Neural progenitor cell (in vitro differentiated cells): ENCODE results near the gene CCNC. TPM values are rescaled to one million over a fixed set of nuclear protein-coding genes. Genes with fewer than 3 reads are reported as not detected.

Source experiments
- DNase-seq: peaks from one replicate; pipeline ENCODE4 v3.0.0-alpha.2; 2016; ENCODE audit warnings: low spot score
- H2AFZ ChIP-seq: fragments of 200-600 bp; sonication (generic); replicated peaks from 2 replicates; pipeline ENCODE4 v1.6.1; 2016; ENCODE audit warnings: antibody characterized with exemption
- H3F3A ChIP-seq: fragments of 200-600 bp; sonication (generic); 2 replicates; pipeline ENCODE4 v1.6.1; 2016; ENCODE audit warnings: antibody characterized with exemption, low read depth
- H3K27ac ChIP-seq: fragments of 200-600 bp; sonication (generic); 2 replicates; pipeline ENCODE4 v1.5.1; 2016; ENCODE audit warnings: mild to moderate bottlenecking
- H3K27me3 ChIP-seq: fragments of 200-600 bp; sonication (generic); 2 replicates; pipeline ENCODE4 v1.6.1; 2016; ENCODE audit warnings: mild to moderate bottlenecking, moderate library complexity
- H3K36me3 ChIP-seq: fragments of 200-600 bp; sonication (generic); 2 replicates; pipeline ENCODE4 v1.5.1; 2016
- H3K4me1 ChIP-seq: fragments of 200-600 bp; sonication (generic); 2 replicates; pipeline ENCODE4 v1.6.1; 2016; ENCODE audit warnings: mixed run types
- H3K4me2 ChIP-seq: fragments of 200-600 bp; sonication (generic); 2 replicates; pipeline ENCODE4 v1.6.1; 2016
- H3K4me3 ChIP-seq: fragments of 200-600 bp; sonication (generic); 2 replicates; pipeline ENCODE4 v1.5.1; 2016
- H3K79me2 ChIP-seq: fragments of 200-600 bp; sonication (generic); 2 replicates; pipeline ENCODE4 v1.6.1; 2016; ENCODE audit warnings: low read depth
- H3K9ac ChIP-seq: fragments of 200-600 bp; sonication (generic); 2 replicates; pipeline ENCODE4 v1.6.1; 2016
- H3K9me3 ChIP-seq: fragments of 200-600 bp; sonication (generic); 2 replicates; pipeline ENCODE4 v1.5.1; 2016; ENCODE audit warnings: low read depth
- H4K20me1 ChIP-seq: fragments of 200-600 bp; sonication (generic); 2 replicates; pipeline ENCODE4 v1.6.1; 2016; ENCODE audit warnings: low read depth
- H3K27ac Mint-ChIP-seq: 3 replicates; pipeline ENCODE4 v1.8.0; 2021; ENCODE audit warnings: mixed read lengths
- H3K27me3 Mint-ChIP-seq: 2 replicates; pipeline ENCODE4 v1.8.0; 2022; ENCODE audit warnings: low read depth, mild to moderate bottlenecking, inconsistent platforms, moderate library complexity, mixed read lengths; ENCODE audit not compliant: insufficient read depth
- H3K36me3 Mint-ChIP-seq: 3 replicates; pipeline ENCODE4 v1.8.0; 2021; ENCODE audit warnings: mixed read lengths
- H3K4me1 Mint-ChIP-seq: 3 replicates; pipeline ENCODE4 v1.8.0; 2021; ENCODE audit warnings: mixed read lengths
- H3K4me3 Mint-ChIP-seq: 3 replicates; pipeline ENCODE4 v1.8.0; 2021; ENCODE audit warnings: mild to moderate bottlenecking, moderate library complexity, mixed read lengths
- H3K9me3 Mint-ChIP-seq: 3 replicates; pipeline ENCODE4 v1.8.0; 2020; ENCODE audit warnings: mixed read lengths
- EZH2 ChIP-seq: fragments of 200-600 bp; sonication (generic); IDR thresholded peaks from 2 replicates; pipeline ENCODE4 v1.6.1; 2017; ENCODE audit warnings: antibody characterized with exemption, mild to moderate bottlenecking, moderate library complexity
- EZH2phosphoT487 ChIP-seq: fragments of 200-600 bp; sonication (generic); IDR thresholded peaks from 2 replicates; pipeline ENCODE4 v1.6.1; 2017; ENCODE audit warnings: antibody characterized with exemption
- total RNA-seq: library from RNA; depleted of rRNA; stranded (reverse); fragments of >200 nt; gene quantifications from 2 replicates; pipeline ENCODE4 v1.2.3, GENCODE V29; 2015; ENCODE audit warnings: low replicate concordance
- TF ChIP-seq, protein P1 (sequence below): fragments of 200-600 bp; sonication (generic); IDR thresholded peaks from 2 replicates; pipeline ENCODE4 v1.5.1; 2017; ENCODE audit warnings: antibody characterized with exemption, mild to moderate bottlenecking

CCNC gene
- total RNA-seq, 1 donor from 2014 or later: 157 TPM

DNA sequence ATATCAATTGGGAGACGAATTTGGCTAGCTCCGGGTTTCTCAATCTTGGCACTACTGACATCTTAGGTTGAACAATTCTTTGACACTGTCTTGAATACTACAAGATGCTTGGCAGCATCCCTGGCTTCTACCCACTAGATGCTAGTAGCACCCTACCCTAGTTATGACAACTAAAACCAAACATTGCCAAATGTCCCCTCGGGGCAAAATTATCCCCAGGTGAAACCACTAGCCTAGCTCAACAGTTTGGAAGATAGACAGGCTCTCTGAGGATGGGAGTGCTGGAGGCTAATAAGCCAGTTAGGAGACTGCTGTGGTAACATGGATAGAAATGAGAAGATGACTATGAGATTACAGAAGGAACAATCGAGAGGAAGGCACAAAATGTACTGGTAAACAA lies 20.9 kb downstream of the CCNC start:
- Mint-ChIP-seq H3K9me3 (no peaks in the 10 kb centered on the region), H3K27me3 (no peaks in the 10 kb centered on the region), H3K4me1 (no peaks in the 10 kb centered on the region), H3K27ac (no peak overlapping the region), H3K36me3 (peaks cover 21% of the 10 kb centered on the region), H3K4me3 (no peak overlapping the region)
- Histone ChIP-seq H3K27me3 (no peaks in the 10 kb centered on the region), H4K20me1 (peaks cover 5% of the 10 kb centered on the region), H2AFZ (no peak overlapping the region), H3F3A (peaks cover 34% of the 10 kb centered on the region), H3K4me2 (no peak overlapping the region), H3K9me3 (no peaks in the 10 kb centered on the region), H3K9ac (no peak overlapping the region), H3K4me1 (no peaks in the 10 kb centered on the region), H3K79me2 (no peaks in the 10 kb centered on the region), H3K36me3 (peaks cover 32% of the 10 kb centered on the region), H3K4me3 (no peak overlapping the region), H3K27ac (no peak overlapping the region)
- no peak for DNase-seq
- TF ChIP-seq EZH2: no peak
- no peak for TF ChIP-seq EZH2phosphoT487
- TF ChIP-seq, protein P1, sequence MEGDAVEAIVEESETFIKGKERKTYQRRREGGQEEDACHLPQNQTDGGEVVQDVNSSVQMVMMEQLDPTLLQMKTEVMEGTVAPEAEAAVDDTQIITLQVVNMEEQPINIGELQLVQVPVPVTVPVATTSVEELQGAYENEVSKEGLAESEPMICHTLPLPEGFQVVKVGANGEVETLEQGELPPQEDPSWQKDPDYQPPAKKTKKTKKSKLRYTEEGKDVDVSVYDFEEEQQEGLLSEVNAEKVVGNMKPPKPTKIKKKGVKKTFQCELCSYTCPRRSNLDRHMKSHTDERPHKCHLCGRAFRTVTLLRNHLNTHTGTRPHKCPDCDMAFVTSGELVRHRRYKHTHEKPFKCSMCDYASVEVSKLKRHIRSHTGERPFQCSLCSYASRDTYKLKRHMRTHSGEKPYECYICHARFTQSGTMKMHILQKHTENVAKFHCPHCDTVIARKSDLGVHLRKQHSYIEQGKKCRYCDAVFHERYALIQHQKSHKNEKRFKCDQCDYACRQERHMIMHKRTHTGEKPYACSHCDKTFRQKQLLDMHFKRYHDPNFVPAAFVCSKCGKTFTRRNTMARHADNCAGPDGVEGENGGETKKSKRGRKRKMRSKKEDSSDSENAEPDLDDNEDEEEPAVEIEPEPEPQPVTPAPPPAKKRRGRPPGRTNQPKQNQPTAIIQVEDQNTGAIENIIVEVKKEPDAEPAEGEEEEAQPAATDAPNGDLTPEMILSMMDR: no peak

DNA sequence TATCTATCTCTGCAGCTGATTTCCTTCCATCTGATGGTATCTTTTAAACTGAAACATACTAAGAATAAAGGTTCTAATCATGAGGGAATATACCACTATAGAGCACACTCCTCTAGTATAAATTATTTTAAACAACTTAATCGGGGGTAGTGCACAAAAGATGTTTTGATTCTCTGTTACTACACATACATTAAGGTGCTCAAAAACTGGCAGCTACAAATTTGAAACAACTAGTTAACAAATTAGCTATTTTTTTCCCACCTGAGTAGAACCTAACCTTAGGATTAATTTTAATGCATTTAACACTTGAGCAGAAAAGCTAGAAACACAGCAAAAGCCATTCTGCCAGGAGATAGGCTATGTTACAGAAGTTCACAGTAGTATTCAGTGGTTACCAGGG lies 23.0 kb downstream of the CCNC start:
- no peaks in the 10 kb centered on the region for H3K79me2 ChIP-seq
- DNase-seq: no peak
- no peak overlapping the region for H3K27ac Mint-ChIP-seq
- H3K36me3 ChIP-seq: peaks cover 32% of the 10 kb centered on the region
- H3K36me3 Mint-ChIP-seq: peaks cover 26% of the 10 kb centered on the region
- no peaks in the 10 kb centered on the region for H3K4me1 Mint-ChIP-seq
- no peak for TF ChIP-seq EZH2
- no peak for TF ChIP-seq EZH2phosphoT487
- TF ChIP-seq, protein P1: no peak
- H3K4me3 ChIP-seq: no peak overlapping the region
- H4K20me1 ChIP-seq: peaks cover 5% of the 10 kb centered on the region
- H3K4me1 ChIP-seq: no peaks in the 10 kb centered on the region
- H2AFZ ChIP-seq: no peak overlapping the region
- no peak overlapping the region for H3K9ac ChIP-seq
- no peaks in the 10 kb centered on the region for H3K27me3 Mint-ChIP-seq
- no peak overlapping the region for H3K4me2 ChIP-seq
- H3K9me3 ChIP-seq: no peaks in the 10 kb centered on the region
- no peaks in the 10 kb centered on the region for H3K27me3 ChIP-seq
- peaks cover 36% of the 10 kb centered on the region for H3F3A ChIP-seq
- no peaks in the 10 kb centered on the region for H3K9me3 Mint-ChIP-seq
- H3K4me3 Mint-ChIP-seq: no peak overlapping the region
- H3K27ac ChIP-seq: no peak overlapping the region

DNA sequence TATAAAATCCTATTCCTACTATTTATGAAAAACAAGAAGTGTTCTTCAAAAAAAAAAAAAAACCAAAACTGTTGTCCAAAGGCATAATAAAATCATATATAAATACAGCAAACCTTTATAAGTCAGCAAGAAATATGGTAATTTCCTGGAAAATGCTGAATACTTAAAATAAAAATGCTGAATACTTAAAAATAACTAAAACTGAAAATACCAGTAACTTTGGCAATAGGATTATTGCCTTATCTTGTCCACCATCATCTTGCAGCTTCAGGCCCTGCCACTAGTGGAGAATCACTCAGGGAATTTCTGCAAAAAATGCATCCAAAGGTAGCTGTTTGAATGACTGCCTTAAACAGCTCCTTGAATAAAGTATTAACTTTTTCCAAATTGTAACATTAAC lies 24.5 kb downstream of the CCNC start:
- Histone ChIP-seq H4K20me1 (peaks cover 5% of the 10 kb centered on the region), H3K27me3 (no peaks in the 10 kb centered on the region), H2AFZ (no peak overlapping the region), H3K36me3 (peaks cover 27% of the 10 kb centered on the region), H3K4me1 (no peaks in the 10 kb centered on the region), H3K9ac (no peak overlapping the region), H3K4me2 (no peak overlapping the region), H3K27ac (no peak overlapping the region), H3K9me3 (no peaks in the 10 kb centered on the region), H3F3A (peaks cover 29% of the 10 kb centered on the region), H3K79me2 (no peaks in the 10 kb centered on the region), H3K4me3 (no peak overlapping the region)
- H3K27ac Mint-ChIP-seq: no peak overlapping the region
- DNase-seq: no peak
- H3K4me3 Mint-ChIP-seq: no peak overlapping the region
- no peaks in the 10 kb centered on the region for H3K4me1 Mint-ChIP-seq
- H3K36me3 Mint-ChIP-seq: peaks cover 22% of the 10 kb centered on the region
- H3K27me3 Mint-ChIP-seq: no peaks in the 10 kb centered on the region
- no peaks in the 10 kb centered on the region for H3K9me3 Mint-ChIP-seq
- TF ChIP-seq EZH2: no peak
- TF ChIP-seq, protein P1: no peak
- no peak for TF ChIP-seq EZH2phosphoT487
